SU-DHL-6 (cell line): ENCODE data around the gene PMEPA1.

Experiments
- H2AFZ ChIP-seq: fragments of 200-600 bp; sonication (generic); 2 replicates; pipeline ENCODE4 v1.6.1; 2014; ENCODE audit warnings: low read depth, mild to moderate bottlenecking, moderate library complexity, mixed read lengths, antibody characterized with exemption, low read length; ENCODE audit not compliant: severe bottlenecking
- H3F3A ChIP-seq: fragments of 200-600 bp; shearing (Covaris generic); 2 replicates; pipeline ENCODE4 v1.6.0; 2016; ENCODE audit warnings: antibody characterized with exemption, mild to moderate bottlenecking; ENCODE audit not compliant: insufficient read depth
- H3K27ac ChIP-seq: fragments of 200-600 bp; sonication (generic); 2 replicates; pipeline ENCODE4 v1.5.1; 2016; ENCODE audit warnings: low read depth, mild to moderate bottlenecking, low read length, moderate library complexity, mixed read lengths
- H3K27me3 ChIP-seq: fragments of 200-600 bp; sonication (generic), shearing (Covaris generic); 2 replicates; pipeline ENCODE4 v1.6.0; 2014; ENCODE audit warnings: mild to moderate bottlenecking, low read length
- H3K36me3 ChIP-seq: fragments of 200-600 bp; sonication (generic); 2 replicates; pipeline ENCODE4 v1.6.1; 2014; ENCODE audit warnings: mild to moderate bottlenecking, low read length, mixed read lengths
- H3K4me2 ChIP-seq: fragments of 300-600, 200-600 bp; shearing (Covaris generic), sonication (generic); 2 replicates; pipeline ENCODE4 v1.6.0; 2014; ENCODE audit warnings: low read length, low read depth, mild to moderate bottlenecking; ENCODE audit not compliant: poor library complexity, severe bottlenecking
- H3K4me3 ChIP-seq: fragments of 200-600 bp; sonication (generic); 2 replicates; pipeline ENCODE4 v1.5.1; 2014; ENCODE audit warnings: antibody characterized with exemption, low read length, mild to moderate bottlenecking, mixed read lengths; ENCODE audit not compliant: insufficient read depth, poor library complexity, severe bottlenecking
- H3K79me2 ChIP-seq: fragments of 200-600 bp; sonication (generic); 2 replicates; pipeline ENCODE4 v1.6.1; 2014; ENCODE audit warnings: mild to moderate bottlenecking, low read length, moderate library complexity; ENCODE audit not compliant: insufficient read depth
- H3K9ac ChIP-seq: fragments of 200-600 bp; sonication (generic); 2 replicates; pipeline ENCODE4 v1.7.0; 2014; ENCODE audit warnings: mild to moderate bottlenecking, low read length
- H3K9me2 ChIP-seq: fragments of 200-600 bp; sonication (generic); replicated peaks from 2 replicates; pipeline ENCODE4 v1.6.1; 2014; ENCODE audit warnings: low read length; ENCODE audit not compliant: insufficient read depth
- H3K9me3 ChIP-seq: fragments of 200-600 bp; sonication (generic); 2 replicates; pipeline ENCODE4 v1.6.1; 2014; ENCODE audit warnings: low read length, mixed read lengths; ENCODE audit not compliant: insufficient read depth
- H4K20me1 ChIP-seq: fragments of 200-600 bp; sonication (generic); 2 replicates; pipeline ENCODE4 v1.6.1; 2014; ENCODE audit warnings: low read depth, mild to moderate bottlenecking, antibody characterized with exemption, low read length, moderate library complexity, mixed read lengths
- EZH2phosphoT487 ChIP-seq: fragments of 200-600 bp; sonication (generic), shearing (Covaris generic); conservative IDR thresholded peaks from 2 replicates; pipeline ENCODE4 v1.6.1; 2018; ENCODE audit warnings: mild to moderate bottlenecking, antibody characterized with exemption, low read length, moderate library complexity, mixed read lengths
- TF ChIP-seq, protein P1 (sequence below): fragments of 200-600 bp; sonication (generic); IDR thresholded peaks from one replicate; pipeline ENCODE4 v1.5.1; 2017; ENCODE audit warnings: antibody characterized with exemption, mild to moderate bottlenecking, low read length, moderate library complexity; ENCODE audit not compliant: insufficient read depth, poor library complexity, severe bottlenecking

The PMEPA1 gene

DNA sequence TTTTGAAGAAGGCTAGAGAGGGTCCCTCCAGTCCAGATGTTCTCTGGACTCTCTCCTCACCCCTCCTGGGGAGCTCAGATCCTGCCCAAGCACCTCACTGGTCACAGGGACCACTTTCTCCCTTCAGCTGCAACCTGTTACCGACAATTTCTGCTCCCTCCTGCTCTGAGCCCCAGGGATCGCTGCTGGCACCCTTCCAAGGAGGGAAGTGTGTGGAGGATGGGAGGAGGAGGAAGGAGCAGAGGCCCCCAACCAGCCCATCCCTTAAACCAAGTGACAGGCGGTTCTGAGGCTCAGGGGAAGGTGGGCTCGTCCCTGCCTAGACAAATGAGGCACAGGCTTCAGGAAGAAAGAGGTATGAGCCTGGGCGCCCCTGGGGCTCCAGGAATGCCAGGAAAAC lies 13.9 kb downstream of the PMEPA1 start:
- Histone ChIP-seq H3K9ac (no peak overlapping the region), H3K79me2 (no peaks in the 10 kb centered on the region), H4K20me1 (no peaks in the 10 kb centered on the region)

DNA sequence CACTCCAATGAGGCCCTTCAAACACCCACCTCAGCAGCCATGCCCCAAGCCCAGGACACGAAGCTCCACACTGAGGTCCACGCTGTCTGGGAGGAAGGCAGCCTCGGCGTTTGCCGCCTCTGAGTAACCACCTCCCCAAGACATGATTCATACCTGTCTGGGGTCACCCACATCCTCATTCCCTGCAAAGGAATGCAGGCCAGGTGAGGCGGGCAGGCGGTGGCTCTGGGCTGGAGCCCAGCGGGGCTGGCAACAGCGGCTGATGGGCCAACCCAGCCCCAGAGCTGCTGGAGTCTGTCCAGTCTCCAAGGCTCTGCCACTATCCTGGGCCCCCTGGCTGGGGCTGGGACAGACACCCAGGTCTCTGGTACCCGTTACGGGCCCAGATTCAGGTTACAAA lies 14.8 kb downstream of the PMEPA1 start:
- Histone ChIP-seq H3K4me2 (no peak overlapping the region), H3F3A (no peaks in the 10 kb centered on the region), H3K9me2 (no peaks in the 10 kb centered on the region), H3K4me3 (no peak overlapping the region), H3K27ac (no peak overlapping the region), H3K27me3 (no peaks in the 10 kb centered on the region), H3K79me2 (no peaks in the 10 kb centered on the region), H3K9me3 (no peaks in the 10 kb centered on the region), H2AFZ (no peak overlapping the region), H3K9ac (no peak overlapping the region), H3K36me3 (no peaks in the 10 kb centered on the region), H4K20me1 (no peaks in the 10 kb centered on the region)
- no peak for TF ChIP-seq EZH2phosphoT487
- TF ChIP-seq, protein P1, sequence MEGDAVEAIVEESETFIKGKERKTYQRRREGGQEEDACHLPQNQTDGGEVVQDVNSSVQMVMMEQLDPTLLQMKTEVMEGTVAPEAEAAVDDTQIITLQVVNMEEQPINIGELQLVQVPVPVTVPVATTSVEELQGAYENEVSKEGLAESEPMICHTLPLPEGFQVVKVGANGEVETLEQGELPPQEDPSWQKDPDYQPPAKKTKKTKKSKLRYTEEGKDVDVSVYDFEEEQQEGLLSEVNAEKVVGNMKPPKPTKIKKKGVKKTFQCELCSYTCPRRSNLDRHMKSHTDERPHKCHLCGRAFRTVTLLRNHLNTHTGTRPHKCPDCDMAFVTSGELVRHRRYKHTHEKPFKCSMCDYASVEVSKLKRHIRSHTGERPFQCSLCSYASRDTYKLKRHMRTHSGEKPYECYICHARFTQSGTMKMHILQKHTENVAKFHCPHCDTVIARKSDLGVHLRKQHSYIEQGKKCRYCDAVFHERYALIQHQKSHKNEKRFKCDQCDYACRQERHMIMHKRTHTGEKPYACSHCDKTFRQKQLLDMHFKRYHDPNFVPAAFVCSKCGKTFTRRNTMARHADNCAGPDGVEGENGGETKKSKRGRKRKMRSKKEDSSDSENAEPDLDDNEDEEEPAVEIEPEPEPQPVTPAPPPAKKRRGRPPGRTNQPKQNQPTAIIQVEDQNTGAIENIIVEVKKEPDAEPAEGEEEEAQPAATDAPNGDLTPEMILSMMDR = no peak

More for the DNA sequence above, 13.9 kb downstream of the PMEPA1 start:
- H3K36me3 ChIP-seq = no peaks in the 10 kb centered on the region
- no peak for TF ChIP-seq EZH2phosphoT487
- TF ChIP-seq, protein P1 = no peak
- H2AFZ ChIP-seq = no peak overlapping the region
- no peaks in the 10 kb centered on the region for H3K9me3 ChIP-seq
- H3K9me2 ChIP-seq = no peaks in the 10 kb centered on the region
- no peaks in the 10 kb centered on the region for H3F3A ChIP-seq
- no peak overlapping the region for H3K27ac ChIP-seq
- H3K4me2 ChIP-seq = no peak overlapping the region
- H3K27me3 ChIP-seq = no peaks in the 10 kb centered on the region
- no peak overlapping the region for H3K4me3 ChIP-seq

DNA sequence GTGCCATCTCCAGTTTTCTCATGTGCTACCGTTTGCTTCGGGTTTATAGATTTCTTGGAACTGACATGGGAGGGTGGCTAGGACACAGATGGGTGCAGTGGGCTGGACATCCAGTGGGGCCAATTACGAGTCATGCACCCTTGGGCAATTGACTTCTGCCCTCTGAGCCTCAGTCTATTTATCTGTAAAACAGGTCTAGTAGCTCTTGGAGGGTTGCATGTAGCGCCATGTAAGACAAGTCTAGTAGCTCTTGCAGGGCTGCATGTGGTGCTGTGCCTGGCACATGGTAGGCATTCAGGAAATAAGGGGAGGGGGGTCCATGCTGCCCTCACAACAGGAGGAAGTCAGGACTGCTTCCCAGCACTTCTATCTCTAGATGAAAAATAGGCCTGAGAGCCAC lies 15.3 kb downstream of the PMEPA1 start:
- no peak overlapping the region for H3K27ac ChIP-seq
- H3K9ac ChIP-seq = no peak overlapping the region
- no peak overlapping the region for H3K4me3 ChIP-seq
- H2AFZ ChIP-seq = no peak overlapping the region
- H3K36me3 ChIP-seq = no peaks in the 10 kb centered on the region
- no peaks in the 10 kb centered on the region for H4K20me1 ChIP-seq
- no peak for TF ChIP-seq EZH2phosphoT487
- TF ChIP-seq, protein P1 = no peak
- no peaks in the 10 kb centered on the region for H3F3A ChIP-seq
- no peaks in the 10 kb centered on the region for H3K79me2 ChIP-seq
- no peaks in the 10 kb centered on the region for H3K9me2 ChIP-seq
- H3K27me3 ChIP-seq = no peaks in the 10 kb centered on the region
- H3K4me2 ChIP-seq = no peak overlapping the region
- no peaks in the 10 kb centered on the region for H3K9me3 ChIP-seq
